Natural killer cell (primary cell): Measurements from ENCODE around the gene CENPO. TPM values are rescaled to one million over a fixed set of nuclear protein-coding genes. Genes with fewer than 3 reads are reported as not detected.

ENCODE experiments used
- ATAC-seq, 3 donors: fragments of 150-1000 bp in 2 of 3; fragments of 200-7000 bp in 1 of 3; cut with Tn5 transposase; 1 replicate in 1 of 3; 2 replicates in 2 of 3; pipeline ENCODE4 v1.10.0; 2021; ENCODE audit warnings: mild to moderate bottlenecking in 2 of 3, moderate library complexity in 2 of 3
- DNase-seq, 2 donors: peaks; one replicate each; pipeline versions ENCODE4 v3.0.0 to v3.0.0-alpha.2; 2013 to 2021; ENCODE audit warnings: mixed read lengths in 1 of 2
- H3K27ac ChIP-seq: one replicate; pipeline ENCODE4 v1.5.1; 2013; ENCODE audit warnings: mild to moderate bottlenecking, low read length
- H3K27me3 ChIP-seq: one replicate; pipeline ENCODE4 v1.6.1; 2013; ENCODE audit warnings: low read length; ENCODE audit not compliant: control insufficient read depth, insufficient read depth
- H3K36me3 ChIP-seq: one replicate; pipeline ENCODE4 v1.6.1; 2013; ENCODE audit warnings: low read length; ENCODE audit not compliant: control insufficient read depth, insufficient read depth
- H3K4me1 ChIP-seq: one replicate; pipeline ENCODE4 v1.6.1; 2013; ENCODE audit warnings: low read length; ENCODE audit not compliant: control insufficient read depth, insufficient read depth
- H3K4me3 ChIP-seq: one replicate; pipeline ENCODE4 v1.5.1; 2013; ENCODE audit warnings: low read length
- H3K9me3 ChIP-seq: one replicate; pipeline ENCODE4 v1.6.1; 2013; ENCODE audit warnings: low read length; ENCODE audit not compliant: control insufficient read depth, insufficient read depth
- H3K27ac Mint-ChIP-seq, 2 donors: one replicate each; pipeline ENCODE4 v1.8.0; 2022; ENCODE audit warnings: mild to moderate bottlenecking in 2 of 2, mixed read lengths in 2 of 2, moderate library complexity in 1 of 2
- H3K27me3 Mint-ChIP-seq, 2 donors: one replicate each; pipeline ENCODE4 v1.8.0; 2022; ENCODE audit warnings: low read depth in 2 of 2, mixed read lengths in 2 of 2
- H3K36me3 Mint-ChIP-seq: one replicate; pipeline ENCODE4 v1.8.0; 2022; ENCODE audit warnings: mixed read lengths
- H3K4me1 Mint-ChIP-seq, 2 donors: one replicate each; pipeline ENCODE4 v1.8.0; 2022; ENCODE audit warnings: mixed read lengths in 2 of 2
- H3K4me3 Mint-ChIP-seq: one replicate; pipeline ENCODE4 v1.8.0; 2022; ENCODE audit warnings: mild to moderate bottlenecking, moderate library complexity, mixed read lengths
- H3K9me3 Mint-ChIP-seq, 2 donors: one replicate each; pipeline ENCODE4 v1.8.0; 2022; ENCODE audit warnings: mixed read lengths in 2 of 2
- CTCF ChIP-seq: fragments of 200-600 bp; IDR thresholded peaks from one replicate; pipeline ENCODE4 v1.8.0; 2022; ENCODE audit warnings: antibody characterized with exemption
- whole genome bisulfite sequencing: methylation state at CpG from one replicate; pipeline ENCODE4 v1.1.7; 2013; ENCODE audit warnings: missing lambda C conversion rate; ENCODE audit not compliant: insufficient coverage; 5-methylcytosine and 5-hydroxymethylcytosine counted together
- intact Hi-C: fragments of 100-400 bp; cut with micrococcal nuclease; formaldehyde crosslinking; loops from one replicate; pipeline ENCODE4 v1.14.2; 2022
- total RNA-seq, 4 donors: library from RNA; stranded (reverse); fragments of 120-200 nt in 1 of 4; gene quantifications; one replicate each; pipeline versions ENCODE4 v1.2.3 to v1.2.4, GENCODE V29; 2013 to 2022

CENPO gene
- total RNA-seq, 3 donors from 2014 or later (not counting 1 experiment from before 2014, with no cell fraction given): 8.1 to 15.1 (median 11.2) TPM

GRCh38 chr2:24852026-24852425 is 58.8 kb downstream of the CENPO start:
- no peaks in the 10 kb centered on the region for H3K27me3 ChIP-seq
- TF ChIP-seq CTCF: no peak
- no peaks in the 10 kb centered on the region for H3K4me1 ChIP-seq
- no peak overlapping the region for H3K4me3 ChIP-seq
- WGBS: 96% methylated on average over 13 of the region's 13 CpGs
- H3K9me3 ChIP-seq: peaks cover 7% of the 10 kb centered on the region
- no peak for DNase-seq
- Mint-ChIP-seq H3K4me3 (no peak overlapping the region), H3K36me3 (no peaks in the 10 kb centered on the region), H3K4me1 (no peaks in the 10 kb centered on the region), H3K27me3 (no peaks in the 10 kb centered on the region), H3K9me3 (no peaks in the 10 kb centered on the region), H3K27ac (no peak overlapping the region)
- ATAC-seq: no peak
- no peaks in the 10 kb centered on the region for H3K36me3 ChIP-seq
- H3K27ac ChIP-seq: no peak overlapping the region
- intact Hi-C loops: no loop called here

GRCh38 chr2:24852431-24853020 is 59.3 kb downstream of the CENPO start:
- ATAC-seq: no peak
- TF ChIP-seq CTCF: no peak
- no peak for DNase-seq
- intact Hi-C loops: no loop called here
- H3K27ac Mint-ChIP-seq: no peak overlapping the region
- no peaks in the 10 kb centered on the region for H3K9me3 Mint-ChIP-seq
- H3K27ac ChIP-seq: no peak overlapping the region
- no peaks in the 10 kb centered on the region for H3K4me1 Mint-ChIP-seq
- no peaks in the 10 kb centered on the region for H3K27me3 ChIP-seq
- H3K9me3 ChIP-seq: peaks cover 7% of the 10 kb centered on the region
- no peaks in the 10 kb centered on the region for H3K4me1 ChIP-seq
- H3K4me3 Mint-ChIP-seq: no peak overlapping the region
- H3K27me3 Mint-ChIP-seq: no peaks in the 10 kb centered on the region
- H3K36me3 ChIP-seq: no peaks in the 10 kb centered on the region
- H3K4me3 ChIP-seq: no peak overlapping the region
- no peaks in the 10 kb centered on the region for H3K36me3 Mint-ChIP-seq
- 95% methylated on average over 23 of the region's 23 CpGs for WGBS

GRCh38 chr2:24853046-24853445 is 59.8 kb downstream of the CENPO start:
- no peak for TF ChIP-seq CTCF
- Histone ChIP-seq H3K27ac (no peak overlapping the region), H3K27me3 (no peaks in the 10 kb centered on the region), H3K4me3 (no peak overlapping the region), H3K36me3 (no peaks in the 10 kb centered on the region), H3K4me1 (no peaks in the 10 kb centered on the region), H3K9me3 (peaks cover 7% of the 10 kb centered on the region)
- no peaks in the 10 kb centered on the region for H3K27me3 Mint-ChIP-seq
- no peaks in the 10 kb centered on the region for H3K9me3 Mint-ChIP-seq
- ATAC-seq (no peak), DNase-seq (no peak)
- no peak overlapping the region for H3K4me3 Mint-ChIP-seq
- no peaks in the 10 kb centered on the region for H3K4me1 Mint-ChIP-seq
- H3K36me3 Mint-ChIP-seq: no peaks in the 10 kb centered on the region
- intact Hi-C loops: no loop called here
- no peak overlapping the region for H3K27ac Mint-ChIP-seq
- WGBS: 98% methylated on average over 8 of the region's 9 CpGs

GRCh38 chr2:24853996-24854395 is 60.8 kb downstream of the CENPO start:
- Histone ChIP-seq H3K27ac (no peak overlapping the region), H3K4me1 (no peaks in the 10 kb centered on the region), H3K9me3 (peaks cover under 1% of the 10 kb centered on the region), H3K36me3 (no peaks in the 10 kb centered on the region), H3K4me3 (no peak overlapping the region), H3K27me3 (no peaks in the 10 kb centered on the region)
- H3K36me3 Mint-ChIP-seq: no peaks in the 10 kb centered on the region
- H3K27ac Mint-ChIP-seq: no peak overlapping the region
- intact Hi-C loops: no loop called here
- no peaks in the 10 kb centered on the region for H3K4me1 Mint-ChIP-seq
- no peak for TF ChIP-seq CTCF
- 97% methylated on average over 3 of the region's 3 CpGs for WGBS
- ATAC-seq (no peak), DNase-seq (no peak)
- no peaks in the 10 kb centered on the region for H3K27me3 Mint-ChIP-seq
- H3K4me3 Mint-ChIP-seq: no peak overlapping the region
- H3K9me3 Mint-ChIP-seq: no peaks in the 10 kb centered on the region
